GM03348 (cell line): ENCODE measurements around the gene EDDM3A.
A peak's percentile ranks its signal among the peaks of the same experiment; 100 is the strongest.
"Not testable (repeated sequence)": the region's sequence is repeated elsewhere in the genome, so short reads cannot be mapped to it uniquely, and the experiment has no call there.

Experiments
- DNase-seq: peaks from one replicate; pipeline ENCODE4 v3.0.0; 2012; ENCODE audit warnings: low spot score

EDDM3A gene

GRCh38 chr14:20745571-20746358, at the start of gene EDDM3A:
Gene EDDM3A, plus strand, starts transcription at chr14:20745887. Its CDS starts 1,694 bp downstream, at chr14:20747581.
- no peak for DNase-seq

DNA sequence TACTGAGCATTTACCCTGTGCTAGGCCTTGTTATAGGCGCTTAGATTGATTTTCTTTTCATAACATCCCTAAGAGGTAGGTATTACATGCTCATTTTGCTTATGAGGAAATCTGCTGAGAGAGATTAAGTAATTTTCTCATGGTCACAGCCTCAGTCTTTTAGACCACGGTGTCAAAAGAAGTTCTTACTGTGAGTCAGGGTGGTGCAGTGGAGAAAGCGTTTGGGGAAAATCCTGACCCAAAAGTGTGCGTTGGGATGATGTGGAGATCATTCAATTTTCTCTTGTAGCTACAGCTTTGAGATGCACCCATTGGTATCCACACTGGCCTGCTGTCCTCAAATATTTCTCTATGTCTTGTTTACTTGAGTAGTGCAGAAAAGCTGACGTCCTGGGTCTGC, 48.9 kb upstream of the EDDM3A start:
- no peak for DNase-seq

DNA sequence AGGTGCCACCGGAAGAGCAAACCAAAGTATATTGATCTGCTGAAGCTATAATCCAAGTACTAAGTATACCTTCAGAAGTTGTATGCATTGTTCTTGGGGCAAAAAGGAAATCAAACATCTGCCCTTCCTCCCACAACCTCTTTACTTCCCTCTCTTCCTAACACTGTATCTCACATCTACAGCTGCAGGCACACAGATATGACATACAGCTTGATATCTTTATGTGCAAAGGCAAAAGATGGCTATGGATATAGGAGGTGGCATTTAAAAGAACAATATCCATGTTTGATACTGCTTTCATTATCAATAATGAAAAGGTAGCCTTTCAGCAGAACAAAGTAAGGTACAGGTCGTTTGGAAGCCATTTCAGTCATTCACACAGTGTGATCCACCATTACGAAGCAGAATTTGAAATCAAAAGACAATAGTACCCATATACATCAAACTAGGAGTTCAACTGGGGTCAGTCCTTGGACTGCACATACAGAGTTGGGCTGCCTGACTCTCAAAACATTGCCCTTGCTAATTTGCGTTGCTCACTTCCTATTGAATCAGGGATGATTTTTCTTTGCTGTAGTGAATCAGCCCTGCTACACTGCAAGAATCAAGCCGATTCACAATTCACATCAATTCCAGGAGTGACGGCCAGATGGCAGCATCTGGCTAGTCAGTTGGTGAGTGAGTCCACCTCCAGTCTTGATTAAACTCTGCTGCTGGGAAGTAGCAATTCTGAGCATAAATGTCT, 48.2 kb upstream of the EDDM3A start:
- peak; percentile 73 for DNase-seq

DNA sequence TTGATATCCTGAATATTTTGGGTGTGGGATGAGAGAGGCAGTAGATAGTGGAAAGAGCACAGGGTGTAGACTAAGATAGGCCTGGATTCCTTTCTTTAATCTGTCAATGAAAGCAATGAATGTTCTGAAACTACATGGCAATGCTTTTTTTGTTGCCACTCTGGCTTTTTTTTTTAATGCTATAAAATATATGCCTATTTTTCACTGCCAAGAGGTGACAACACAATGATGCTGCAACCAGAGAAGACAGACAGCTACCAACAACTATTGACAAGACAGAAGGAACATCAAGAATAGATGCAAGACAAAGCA, 47.7 kb upstream of the EDDM3A start:
- no peak for DNase-seq

DNA sequence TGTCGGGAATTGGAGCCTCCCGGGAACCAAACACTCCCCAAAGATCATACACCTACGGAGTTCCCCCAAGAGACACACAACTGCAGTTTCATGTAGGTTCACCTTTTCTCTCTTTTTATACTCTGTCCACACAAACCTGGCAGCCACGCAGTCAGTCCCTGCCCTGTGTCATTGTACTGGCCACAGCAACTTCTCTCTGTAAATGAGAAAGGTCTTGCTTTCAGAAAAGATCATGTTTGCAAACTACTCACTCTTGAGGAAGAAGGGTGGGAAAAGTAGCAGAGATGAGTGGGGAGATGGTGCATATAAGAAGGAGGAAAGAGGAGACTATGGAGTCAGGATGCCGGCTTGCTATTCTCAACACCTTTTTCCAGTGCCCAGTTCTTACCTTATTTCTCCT, 46.8 kb upstream of the EDDM3A start:
- DNase-seq: no peak

DNA sequence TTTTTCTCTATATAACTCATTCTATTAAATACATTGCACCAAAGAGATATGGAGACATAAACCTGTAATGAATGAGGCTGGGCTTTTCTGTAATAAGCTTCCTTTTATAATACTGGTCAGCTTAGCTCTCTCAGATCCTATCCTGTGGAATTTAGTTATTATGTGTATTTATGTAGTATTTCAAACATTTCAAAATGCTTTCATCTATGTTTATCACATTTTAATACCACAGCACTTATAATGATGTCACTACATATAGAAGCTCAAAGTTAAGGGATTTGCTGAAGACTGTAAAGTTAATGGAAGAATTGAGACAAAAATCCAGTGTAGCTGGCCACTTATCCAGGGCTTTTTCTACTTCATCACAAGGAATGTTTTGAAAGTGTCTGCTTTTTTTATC, 45.8 kb upstream of the EDDM3A start:
- DNase-seq: no peak

- not testable (repeated sequence) for DNase-seq
These were observed 44.7 kb upstream of the EDDM3A start for GRCh38 chr14:20700965-20701364.

GRCh38 chr14:20706657-20707355, 38.9 kb upstream of the EDDM3A start:
- no peak for DNase-seq

GRCh38 chr14:20707622-20708021, 38.1 kb upstream of the EDDM3A start:
- DNase-seq: peak; percentile 21

- no peak for DNase-seq
These were observed 34.4 kb upstream of the EDDM3A start for GRCh38 chr14:20711261-20711660.

DNA sequence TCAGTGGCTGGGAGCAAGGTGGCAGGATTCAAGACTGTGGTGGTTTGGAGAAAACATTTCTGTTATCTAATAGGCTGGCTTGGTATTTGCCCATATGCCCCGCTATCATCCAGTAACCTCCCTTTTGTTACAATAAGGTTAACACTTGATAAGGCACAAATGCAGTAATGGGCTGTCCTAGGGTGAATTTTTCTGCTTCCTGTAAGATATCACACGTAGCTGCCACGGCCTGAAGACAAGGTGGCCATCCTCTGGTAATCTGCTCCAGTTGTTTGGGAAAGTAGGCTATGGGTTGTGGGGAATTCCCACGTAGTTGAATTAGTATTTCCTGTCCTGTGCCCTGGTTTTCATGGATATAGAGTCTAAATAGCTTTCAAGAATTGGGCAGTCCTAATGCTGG, 34.0 kb upstream of the EDDM3A start:
- no peak for DNase-seq

DNA sequence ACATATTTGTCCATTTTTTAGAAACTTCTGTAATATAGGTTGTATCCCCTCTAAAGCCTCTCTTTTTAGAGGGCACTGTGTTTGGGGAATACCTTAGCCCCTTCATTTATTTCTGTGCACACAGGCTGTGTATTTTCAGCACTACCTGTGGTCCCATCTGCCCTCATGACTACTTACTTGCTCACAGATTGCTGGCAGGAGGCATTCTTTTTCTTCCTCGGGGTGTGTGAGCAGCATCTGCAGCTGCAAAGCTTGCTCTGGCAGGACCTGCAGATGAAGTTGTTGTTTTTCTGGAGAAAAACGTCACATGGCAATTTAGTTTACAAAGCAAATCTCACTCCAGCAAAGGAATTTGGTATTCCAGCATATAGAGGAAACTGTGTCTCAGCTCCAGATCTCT, 32.8 kb upstream of the EDDM3A start:
- DNase-seq: no peak

DNA sequence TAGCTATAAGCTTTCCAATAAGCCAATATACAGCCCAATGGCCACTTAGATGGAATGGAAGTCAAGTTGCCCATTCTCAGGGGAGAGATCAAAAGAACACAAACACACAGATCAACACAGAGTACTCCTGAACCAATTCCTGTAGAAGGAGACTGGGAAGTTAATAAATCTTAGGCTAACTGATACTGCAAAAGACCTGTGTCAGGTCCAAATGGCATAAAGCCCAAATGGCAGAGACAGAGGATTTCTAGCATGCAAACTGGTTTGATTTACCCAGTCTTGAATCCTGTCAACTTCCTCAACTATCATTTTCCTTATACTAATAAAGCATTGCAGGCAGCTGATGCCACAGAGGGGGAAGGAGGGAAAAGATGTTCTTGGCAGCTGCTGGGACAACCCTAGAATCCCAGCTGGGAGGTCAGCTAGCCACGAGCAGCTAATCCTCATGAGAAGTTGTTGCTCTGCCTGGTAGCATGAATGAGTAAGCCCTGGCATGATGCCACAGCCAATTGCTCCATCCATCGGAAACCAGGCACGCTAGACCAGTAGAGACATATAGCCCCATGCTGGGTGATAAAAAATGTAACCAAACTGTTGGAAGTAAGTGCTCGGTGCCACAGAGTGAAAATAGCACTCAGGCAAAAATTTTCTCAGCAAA, 31.0 kb upstream of the EDDM3A start:
- DNase-seq: peak; percentile 21

DNA sequence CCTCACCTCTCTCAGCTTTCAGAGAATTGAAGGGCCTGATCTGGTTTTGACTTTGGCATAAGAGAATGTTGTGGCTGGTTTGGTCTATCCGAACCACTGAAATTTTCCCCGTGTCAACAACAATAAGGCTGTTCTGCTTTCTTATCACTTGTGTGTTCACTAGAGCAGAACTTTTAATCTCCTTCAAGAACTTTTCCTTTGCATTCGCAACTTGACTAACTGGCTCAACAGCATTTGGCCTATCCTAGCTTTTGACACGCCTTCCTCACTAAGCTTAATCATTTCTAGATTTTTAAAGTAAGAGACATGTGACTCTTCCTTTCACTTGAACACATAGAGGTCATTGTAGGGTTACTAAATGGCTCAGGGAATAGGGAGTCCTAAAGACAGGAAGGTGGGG, 25.9 kb upstream of the EDDM3A start:
- no peak for DNase-seq

DNA sequence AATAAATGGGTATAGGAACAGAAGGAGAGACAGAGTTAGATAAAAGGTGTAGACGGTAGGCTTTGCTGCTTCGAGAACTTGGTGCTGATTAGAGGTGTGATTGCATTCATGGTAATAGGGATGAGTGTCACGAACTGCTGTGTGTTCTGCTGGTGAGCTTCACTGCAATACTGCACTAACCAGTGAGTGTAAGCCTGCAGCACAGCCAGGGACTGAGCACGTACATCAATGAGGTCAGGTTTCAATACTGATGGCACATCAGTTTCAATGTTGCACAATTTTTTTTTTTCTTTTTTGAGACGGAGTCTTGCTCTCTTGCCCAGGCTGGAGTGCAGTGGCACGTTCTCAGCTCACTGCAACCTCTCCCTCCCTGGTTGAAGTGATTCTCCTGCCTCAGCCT, 24.9 kb upstream of the EDDM3A start:
- no peak for DNase-seq

GRCh38 chr14:20722016-20722415, 23.7 kb upstream of the EDDM3A start:
- DNase-seq: no peak

DNA sequence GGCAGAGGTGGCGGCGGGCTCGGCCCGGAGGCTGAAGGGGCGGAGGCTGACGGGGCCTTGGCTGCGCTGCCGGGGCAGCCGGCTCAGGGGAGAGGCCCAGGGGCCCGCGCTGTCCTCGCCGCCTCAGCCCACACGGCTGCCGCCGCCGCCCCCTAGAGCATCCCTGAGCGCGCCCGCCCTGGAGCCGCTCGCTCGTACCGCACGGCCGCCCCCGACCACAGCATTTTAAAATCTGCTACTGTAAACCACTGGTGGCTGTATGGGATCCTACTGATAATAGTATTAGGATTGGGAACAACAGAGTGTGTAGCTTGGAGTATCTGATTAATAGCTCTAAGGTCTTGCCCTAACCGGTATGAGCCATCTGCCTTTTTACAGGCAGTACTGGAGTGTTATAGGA, 22.2 kb upstream of the EDDM3A start:
- DNase-seq: peak; percentile 10

DNA sequence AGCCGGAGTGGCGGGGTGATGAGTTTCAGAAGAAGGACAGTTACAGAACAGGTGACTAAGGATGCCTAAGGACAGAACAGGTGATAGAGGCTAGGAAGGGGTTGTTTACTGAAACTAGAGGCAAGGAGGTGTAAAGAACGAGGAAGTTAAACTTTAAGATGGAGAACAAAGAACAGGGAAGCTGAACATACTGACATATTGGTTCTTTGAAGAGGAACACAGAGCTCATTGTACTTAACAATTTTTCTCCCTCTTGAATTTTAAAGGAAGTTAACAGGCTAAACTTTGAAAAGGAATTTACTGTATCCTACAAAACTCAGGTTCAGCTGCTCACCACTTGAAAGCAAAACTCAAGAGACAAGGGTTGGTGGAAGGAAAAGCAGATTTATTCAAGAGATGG, 19.6 kb upstream of the EDDM3A start:
- DNase-seq: not testable (repeated sequence)

DNA sequence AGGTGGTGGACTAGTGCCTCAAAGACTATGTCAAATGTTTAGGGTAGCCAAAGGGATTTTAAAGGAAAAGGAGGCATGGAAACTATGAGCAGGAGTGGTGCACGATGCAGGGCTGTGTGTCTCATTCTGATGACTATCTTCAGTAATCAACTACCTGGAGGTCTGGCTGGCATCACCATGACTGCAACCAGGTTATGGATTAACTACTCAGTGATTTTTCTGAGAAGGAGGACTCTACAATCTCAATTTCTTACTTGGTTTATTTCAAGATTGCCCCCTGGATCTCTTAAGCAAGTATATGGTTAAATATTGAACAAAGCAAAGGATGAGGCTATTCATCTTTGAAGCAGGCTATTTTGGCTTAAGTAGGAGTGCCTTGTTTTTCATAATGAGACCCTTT, 19.2 kb upstream of the EDDM3A start:
- no peak for DNase-seq

DNA sequence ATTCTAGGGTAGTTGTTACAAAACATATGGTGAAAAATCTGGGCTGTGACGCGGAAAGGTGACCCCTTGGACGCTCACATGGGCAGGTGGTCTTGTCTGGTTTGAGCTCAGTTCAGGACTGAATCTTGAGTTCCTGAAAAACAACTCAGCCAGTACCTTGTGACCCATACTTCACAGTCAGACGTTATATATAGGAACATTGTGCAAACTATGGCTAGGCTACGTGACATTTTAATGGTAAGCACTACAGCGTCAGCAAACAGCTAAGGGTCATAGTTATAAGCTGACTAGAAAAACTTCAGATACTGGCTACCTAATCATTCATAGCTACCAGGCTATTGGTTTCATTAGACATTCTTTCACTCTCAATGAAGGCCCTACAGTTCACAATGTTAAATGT, 14.8 kb upstream of the EDDM3A start:
- no peak for DNase-seq

DNA sequence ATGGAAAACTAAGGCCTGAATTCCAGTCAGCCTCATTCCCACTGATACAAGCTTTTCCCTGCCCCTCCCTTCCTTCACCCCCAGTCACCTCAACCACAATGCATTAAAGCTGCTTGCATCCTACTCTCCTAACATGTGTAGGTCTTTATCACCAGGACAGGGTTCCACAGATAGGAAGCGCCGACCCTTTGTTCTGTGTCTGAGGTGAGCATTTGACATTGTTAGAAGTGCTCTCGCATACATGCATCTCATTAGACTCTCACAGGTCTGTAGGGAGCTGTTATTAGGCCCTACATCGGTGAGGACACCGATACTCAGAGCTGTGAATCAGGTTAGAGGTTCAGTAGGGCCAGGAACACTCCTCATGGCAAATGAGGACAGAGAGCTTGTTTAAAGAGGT, 13.2 kb upstream of the EDDM3A start:
- no peak for DNase-seq

DNA sequence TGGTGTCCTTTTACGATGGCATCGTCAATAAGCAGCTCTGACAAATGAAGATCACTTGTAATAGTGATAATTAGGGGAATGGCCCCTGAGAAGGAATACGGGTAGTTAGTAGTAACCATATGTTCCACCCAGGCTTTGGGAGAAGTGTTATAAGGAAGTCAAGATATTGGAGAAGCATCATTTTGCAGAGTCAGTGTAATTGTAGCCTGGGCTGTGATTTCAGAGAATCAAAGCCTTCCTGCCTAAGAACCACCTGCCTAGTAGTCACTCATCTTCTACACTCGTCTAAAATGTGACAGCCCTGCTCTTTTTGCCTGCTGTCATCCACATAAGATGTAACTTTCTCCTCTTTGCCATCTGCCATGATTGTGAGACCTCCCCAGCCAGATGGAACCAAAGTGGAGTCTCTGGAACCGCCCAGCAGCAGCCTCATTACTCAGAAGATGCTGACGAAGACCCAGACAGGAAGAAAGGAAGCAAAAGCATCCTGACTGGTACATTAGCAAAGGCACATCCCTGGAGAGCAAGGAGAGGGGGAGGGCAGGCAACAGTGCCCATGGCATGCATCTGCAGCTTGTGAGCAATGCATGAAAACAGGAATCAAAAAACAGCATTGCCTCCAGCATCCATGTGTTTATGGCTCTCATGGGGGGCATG, 12.6 kb upstream of the EDDM3A start:
- DNase-seq: no peak
